Psoas muscle (tissue), 8 donors: ENCODE data around the gene FEM1A. TPM values are rescaled to one million over a fixed set of nuclear protein-coding genes. Genes with fewer than 3 reads are reported as not detected.
"Not testable (repeated sequence)": the region's sequence is repeated elsewhere in the genome, so short reads cannot be mapped to it uniquely, and the experiment has no call there.

Experiments used
- ATAC-seq, 4 donors: fragments of 200-7000 bp; cut with Tn5 transposase; one replicate each; pipeline ENCODE4 v1.9.1; 2020; ENCODE audit warnings: moderate library complexity in 3 of 4, mild to moderate bottlenecking in 2 of 4
- DNase-seq, 2 donors: peaks; one replicate each; pipeline ENCODE4 v3.0.0-alpha.2; 2020
- H3K27ac ChIP-seq: fragments of 200-600 bp; one replicate; pipeline ENCODE4 v1.8.0; 2022
- H3K27me3 ChIP-seq, 3 donors: fragments of 200-600 bp in 1 of 3; one replicate each; pipeline versions ENCODE4 v1.6.1 to v1.8.0; 2013 to 2022; ENCODE audit warnings: low read length in 2 of 3, mild to moderate bottlenecking in 2 of 3, moderate library complexity in 1 of 3; ENCODE audit not compliant: insufficient read depth in 3 of 3
- H3K36me3 ChIP-seq, 2 donors: fragments of 200-600 bp in 1 of 2; one replicate each; pipeline versions ENCODE4 v1.6.1 to v1.8.0; 2013 to 2022; ENCODE audit warnings: low read depth in 1 of 2, mild to moderate bottlenecking in 1 of 2, moderate library complexity in 1 of 2; ENCODE audit not compliant: insufficient read depth in 1 of 2
- H3K4me1 ChIP-seq: fragments of 200-600 bp; one replicate; pipeline ENCODE4 v1.8.0; 2022
- H3K4me3 ChIP-seq: fragments of 200-600 bp; one replicate; pipeline ENCODE4 v1.8.0; 2022; ENCODE audit warnings: mild to moderate bottlenecking
- H3K9me3 ChIP-seq: fragments of 200-600 bp; one replicate; pipeline ENCODE4 v1.8.0; 2022
- CTCF ChIP-seq: fragments of 200-600 bp; IDR thresholded peaks from one replicate; pipeline ENCODE4 v1.8.0; 2022; ENCODE audit warnings: antibody characterized with exemption
- whole genome bisulfite sequencing, 3 donors: extraction: QIAGEN DNeasy Blood & Tissue Kit; methylation state at CpG; one replicate each; pipeline versions ENCODE4 v1.1.6 to v1.1.7; 2013; 5-methylcytosine and 5-hydroxymethylcytosine counted together
- intact Hi-C, 2 donors: fragments of 100-400 bp; cut with DNase I; formaldehyde crosslinking; loops; one replicate each; pipeline versions ENCODE4 v1.11.0 to v1.14.2; 2022
- polyA plus RNA-seq, 3 donors: library from polyadenylated mRNA; stranded (reverse); fragments of 200-250 nt; gene quantifications; one replicate each; pipeline ENCODE4 v1.2.3, GENCODE V29; 2013
- total RNA-seq, 4 donors: library from RNA; stranded (reverse); fragmentation: NEBNext Ultra II Directional in 2 of 4; extraction: Animal tissue kit (Norgen Biotek cat#: 25700) in 2 of 4; gene quantifications; one replicate each; pipeline versions ENCODE4 v1.2.1 to v1.2.4, GENCODE V29; 2021 to 2023
- donor health status: healthy with polysubstance abuse.
- donor health status: DM: no; HTN: no; CAD: no; lungs with moderate emphysema.
- donor health status: Bipolar disorder and iron deficiency.
- donor health status: healthy.
- donor health status: DM: yes; HTN: yes; CAD: no.
- donor health status: DM: no; HTN: no; CAD: no.
- donor health status: DM: no; HTN: no; CAD: no.
- donor health status: DM: yes; HTN: yes; CAD: no.

The FEM1A gene
- total and polyA plus RNA-seq, 7 donors = 63.2 to 214 (median 138) TPM

- TF ChIP-seq CTCF = no peak
- no peak for ATAC-seq
- intact Hi-C loops = no loop called here
- Histone ChIP-seq H3K9me3 (no peaks in the 10 kb centered on the region), H3K27me3 (no peaks in the 10 kb centered on the region), H3K36me3 (no peaks in the 10 kb centered on the region), H3K27ac (no peak overlapping the region), H3K4me1 (no peaks in the 10 kb centered on the region), H3K4me3 (no peak overlapping the region)
- WGBS, 3 donors = 46 to 63% (median 48%) methylated on average over 9 of the region's 9 CpGs
- peak in 1 of 2 donors; percentile 25 for DNase-seq
Measured at GRCh38 chr19:4773047-4773640, 18.4 kb upstream of the FEM1A start.

- Histone ChIP-seq H3K27me3 (no peaks in the 10 kb centered on the region), H3K9me3 (no peaks in the 10 kb centered on the region), H3K4me3 (no peak overlapping the region), H3K36me3 (no peaks in the 10 kb centered on the region), H3K27ac (no peak overlapping the region), H3K4me1 (no peaks in the 10 kb centered on the region)
- intact Hi-C loops = no loop called here
- 46 to 59% (median 52%) methylated on average over 3 of the region's 3 CpGs for WGBS, 3 donors
- ATAC-seq (no peak), DNase-seq (peak in 1 of 2 donors; percentile 14)
- no peak for TF ChIP-seq CTCF
Measured at GRCh38 chr19:4774136-4774535, 17.4 kb upstream of the FEM1A start.

GRCh38 chr19:4775627-4776152, 15.8 kb upstream of the FEM1A start:
- WGBS, 3 donors = 69 to 74% (median 72%) methylated on average over 5 of the region's 5 CpGs
- Histone ChIP-seq H3K9me3 (no peaks in the 10 kb centered on the region), H3K36me3 (no peaks in the 10 kb centered on the region), H3K4me3 (no peak overlapping the region), H3K4me1 (no peaks in the 10 kb centered on the region), H3K27ac (no peak overlapping the region), H3K27me3 (no peaks in the 10 kb centered on the region)
- intact Hi-C loops = no loop called here
- DNase-seq (no peak), ATAC-seq (no peak)
- TF ChIP-seq CTCF = no peak

GRCh38 chr19:4776436-4777211, 14.9 kb upstream of the FEM1A start:
- intact Hi-C loops = no loop called here
- no peaks in the 10 kb centered on the region for H3K27me3 ChIP-seq
- no peaks in the 10 kb centered on the region for H3K4me1 ChIP-seq
- ATAC-seq (no peak), DNase-seq (peak in 1 of 2 donors; percentile 18)
- H3K27ac ChIP-seq = no peak overlapping the region
- 46 to 58% (median 48%) methylated on average over 14 of the region's 14 CpGs for WGBS, 3 donors
- no peak for TF ChIP-seq CTCF
- H3K36me3 ChIP-seq = no peaks in the 10 kb centered on the region
- no peak overlapping the region for H3K4me3 ChIP-seq
- H3K9me3 ChIP-seq = no peaks in the 10 kb centered on the region

- peak in 1 of 2 donors; percentile 18 for DNase-seq
- H3K4me1 ChIP-seq, H3K27me3 ChIP-seq, H3K9me3 ChIP-seq, H3K4me3 ChIP-seq, ATAC-seq, H3K27ac ChIP-seq, intact Hi-C loops, H3K36me3 ChIP-seq: not testable (repeated sequence)
- WGBS, 3 donors = 80 to 85% (median 83%) methylated on average over 5 of the region's 5 CpGs
Measured at GRCh38 chr19:4778124-4778523, 13.4 kb upstream of the FEM1A start.
